ENCODE results near the gene MOB2.

GRCh38 chr11:1475841-1476240 lies 10.7 kb downstream of the MOB2 start:
- no peak for TF ChIP-seq CTCF (IDR thresholded peaks at IDR 0.05)
- no peak for TF ChIP-seq POLR2A (IDR thresholded peaks at IDR 0.05)
